GM12891 (cell line): ENCODE results near the gene MYCBPAP.

Source experiments
- DNase-seq: peaks from one replicate; pipeline ENCODE4 v3.0.0; 2011; ENCODE audit warnings: low spot score; ENCODE audit not compliant: insufficient read length
- FAIRE-seq: peaks from 2 replicates; lab custom pipeline; 2011; peaks lifted over from hg19 to GRCh38; lab: Jason Lieb, UNC
- PAX5 ChIP-seq: IDR thresholded peaks from 2 replicates; pipeline ENCODE4 v1.6.1; 2011; ENCODE audit warnings: low read length, moderate library complexity, mild to moderate bottlenecking; ENCODE audit not compliant: insufficient read depth, severe bottlenecking
- POLR2A ChIP-seq: IDR thresholded peaks from 2 replicates; pipeline ENCODE4 v1.6.1; 2011; ENCODE audit warnings: low read depth, low read length, control low read depth
- POLR2AphosphoS5 ChIP-seq: IDR thresholded peaks from 2 replicates; pipeline ENCODE4 v1.6.1; 2011; ENCODE audit warnings: low read depth, low read length, control low read depth
- POU2F2 ChIP-seq: IDR thresholded peaks from 2 replicates; pipeline ENCODE4 v1.6.1; 2011; ENCODE audit warnings: low read depth, mild to moderate bottlenecking, control low read depth, low read length, moderate library complexity
- SPI1 ChIP-seq: IDR thresholded peaks from 2 replicates; pipeline ENCODE4 v1.6.1; 2011; ENCODE audit warnings: low read depth, low read length, control low read depth
- TAF1 ChIP-seq: IDR thresholded peaks from 2 replicates; pipeline ENCODE4 v1.6.1; 2011; ENCODE audit warnings: low read depth, low read length, control low read depth

Gene MYCBPAP

DNA sequence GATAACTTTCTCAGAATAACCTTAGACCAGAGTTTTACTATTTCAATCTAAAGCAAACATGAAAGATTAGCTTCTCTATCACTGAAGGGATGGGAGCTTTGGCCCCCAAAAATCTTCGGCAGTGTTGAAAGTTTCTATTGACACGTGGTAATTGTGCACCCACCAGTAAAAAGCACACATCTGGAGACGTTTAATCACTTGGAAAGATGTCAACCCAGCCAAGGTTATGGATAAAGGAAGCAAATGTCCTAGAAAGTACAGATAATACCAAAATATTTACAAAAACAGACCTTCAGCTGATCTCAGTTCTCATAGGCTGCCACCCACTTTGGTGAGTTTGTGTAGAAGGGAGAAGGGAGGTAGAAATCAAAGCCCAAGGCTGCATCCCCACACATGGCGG is 5.3 kb downstream of the MYCBPAP start:
- DNase-seq (no peak), FAIRE-seq (no peak)
- no peak for TF ChIP-seq POU2F2

DNA sequence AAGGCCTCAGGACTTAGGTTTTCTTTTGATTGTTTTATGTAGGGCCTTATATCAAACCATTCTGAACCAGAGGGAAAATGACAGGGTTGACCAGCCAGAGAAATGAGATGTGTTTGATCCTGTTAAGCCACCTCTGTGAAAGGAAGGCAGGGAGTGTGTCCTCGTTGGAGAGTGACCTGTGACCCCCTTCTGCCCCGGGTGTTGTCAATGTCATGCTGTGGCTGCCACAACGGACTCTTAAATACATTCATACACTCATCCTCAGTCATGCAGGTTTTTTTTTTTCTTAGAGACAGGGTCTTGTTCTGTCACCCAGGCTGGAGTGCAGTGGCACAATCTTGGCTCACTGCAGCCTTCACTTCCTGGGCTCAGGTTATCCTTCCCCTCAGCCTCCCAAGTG is 6.1 kb downstream of the MYCBPAP start:
- FAIRE-seq (no peak), DNase-seq (no peak)
- TF ChIP-seq PAX5 = no peak
- TF ChIP-seq SPI1 = no peak
- TF ChIP-seq POLR2A = no peak
- no peak for TF ChIP-seq POLR2AphosphoS5
- no peak for TF ChIP-seq TAF1
- no peak for TF ChIP-seq POU2F2

DNA sequence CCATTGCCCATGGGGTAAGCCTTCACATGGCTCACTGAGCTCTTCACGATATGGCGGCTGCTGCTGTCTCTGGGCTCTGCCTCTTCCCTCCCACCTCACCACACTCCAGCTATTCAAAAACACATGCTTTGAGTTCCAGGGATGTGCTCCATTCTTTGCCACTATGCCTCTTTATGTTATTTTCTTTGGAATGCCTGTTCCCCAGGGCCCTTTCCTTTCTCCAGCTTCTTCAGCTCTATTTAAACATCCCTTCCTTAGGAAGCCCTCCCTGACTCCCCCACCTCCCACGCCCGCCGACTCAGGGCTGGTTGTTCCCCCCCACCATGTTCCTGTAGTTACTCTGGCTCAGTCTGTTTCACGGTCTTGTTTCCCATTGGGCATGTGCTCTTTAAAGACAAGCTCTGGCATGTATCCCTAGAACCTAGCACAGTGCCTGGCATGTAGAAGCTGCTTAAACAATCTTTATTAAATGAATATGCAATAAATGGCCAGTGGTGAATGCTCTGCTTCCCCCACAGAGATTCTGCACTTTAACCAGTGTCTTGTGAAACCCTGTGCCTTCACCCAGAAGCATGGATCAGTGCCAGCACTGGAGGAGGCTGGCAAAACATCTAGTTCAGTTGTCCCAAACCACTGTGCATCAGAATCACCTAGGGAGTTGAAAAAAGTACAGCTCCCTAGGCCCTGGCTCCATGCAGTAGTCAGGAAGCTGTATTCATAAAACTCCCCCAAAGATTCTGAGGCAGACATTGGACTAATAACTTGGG is 6.9 kb downstream of the MYCBPAP start:
- FAIRE-seq = no peak
- no peak for DNase-seq
- TF ChIP-seq POLR2AphosphoS5 (no peak), SPI1 (no peak), POU2F2 (no peak), PAX5 (no peak), POLR2A (no peak), TAF1 (no peak)

DNA sequence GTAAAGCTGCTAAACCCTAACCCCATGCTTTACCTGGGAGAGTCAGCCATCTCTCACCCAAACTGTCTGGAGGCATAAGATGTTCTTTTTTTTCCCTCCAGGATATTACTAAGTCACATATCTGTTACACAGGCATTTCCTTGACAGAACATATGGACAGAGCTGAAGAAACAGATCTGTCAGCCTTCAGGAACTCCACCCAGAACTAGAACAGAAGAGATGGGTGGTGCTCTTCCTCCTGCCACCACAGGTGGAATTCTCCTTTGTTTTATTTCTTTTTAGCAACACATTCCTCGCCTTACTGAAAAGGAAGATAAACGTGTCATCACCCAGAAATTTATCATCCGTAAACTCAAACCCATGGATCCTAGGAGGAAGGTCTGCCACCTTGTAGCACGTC is 8.8 kb downstream of the MYCBPAP start:
- FAIRE-seq (no peak), DNase-seq (no peak)
- TF ChIP-seq POLR2A = no peak
- TF ChIP-seq POLR2AphosphoS5 = no peak
- no peak for TF ChIP-seq TAF1
- TF ChIP-seq SPI1 = no peak
- no peak for TF ChIP-seq POU2F2
- TF ChIP-seq PAX5 = no peak

DNA sequence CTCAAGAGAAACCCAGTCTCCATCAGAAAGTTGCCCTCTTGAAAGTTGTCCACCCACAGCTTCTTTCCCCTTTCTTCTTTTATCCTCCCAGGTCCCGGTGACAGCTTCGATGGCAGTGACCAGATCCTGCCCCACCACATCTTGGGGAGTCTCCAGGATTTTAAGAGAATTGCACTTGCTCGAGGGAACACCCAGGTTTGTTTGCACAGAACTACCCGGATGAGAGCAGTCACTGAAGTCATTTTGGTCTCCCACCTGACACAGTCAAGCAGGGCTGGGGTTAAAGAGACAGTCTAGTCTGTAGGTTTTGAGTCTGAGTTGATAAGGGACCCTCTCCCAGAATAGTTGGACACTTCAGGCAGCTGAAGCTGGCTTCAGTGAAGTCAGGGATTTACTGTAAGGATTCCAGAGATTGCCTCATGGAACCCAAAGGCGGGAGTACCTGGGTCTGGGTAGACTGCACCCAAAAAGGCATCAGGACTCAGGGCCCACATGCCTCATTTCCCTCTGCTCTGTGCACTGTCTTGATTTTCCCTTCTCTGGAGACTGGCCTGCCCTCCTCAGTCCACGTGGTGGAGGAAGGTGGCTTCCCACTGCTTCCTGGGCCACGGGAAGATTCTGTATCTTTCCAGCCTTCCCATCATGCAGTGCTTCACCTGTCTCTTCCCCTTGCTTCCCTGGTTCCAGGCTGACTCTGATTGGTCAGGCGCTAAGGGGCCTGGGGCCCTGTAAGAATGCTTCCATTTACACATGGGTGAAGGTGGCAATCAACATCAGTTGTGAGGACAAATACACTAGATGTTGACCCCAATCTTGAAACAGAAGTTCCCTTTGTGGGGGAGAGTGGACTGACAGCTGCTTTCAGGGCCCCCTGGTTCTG is 9.5 kb downstream of the MYCBPAP start:
- TF ChIP-seq POLR2A = no peak
- TF ChIP-seq TAF1 = no peak
- TF ChIP-seq POLR2AphosphoS5 = no peak
- no peak for TF ChIP-seq SPI1
- no peak for TF ChIP-seq PAX5
- no peak for TF ChIP-seq POU2F2
- no peak for DNase-seq
- no peak for FAIRE-seq

DNA sequence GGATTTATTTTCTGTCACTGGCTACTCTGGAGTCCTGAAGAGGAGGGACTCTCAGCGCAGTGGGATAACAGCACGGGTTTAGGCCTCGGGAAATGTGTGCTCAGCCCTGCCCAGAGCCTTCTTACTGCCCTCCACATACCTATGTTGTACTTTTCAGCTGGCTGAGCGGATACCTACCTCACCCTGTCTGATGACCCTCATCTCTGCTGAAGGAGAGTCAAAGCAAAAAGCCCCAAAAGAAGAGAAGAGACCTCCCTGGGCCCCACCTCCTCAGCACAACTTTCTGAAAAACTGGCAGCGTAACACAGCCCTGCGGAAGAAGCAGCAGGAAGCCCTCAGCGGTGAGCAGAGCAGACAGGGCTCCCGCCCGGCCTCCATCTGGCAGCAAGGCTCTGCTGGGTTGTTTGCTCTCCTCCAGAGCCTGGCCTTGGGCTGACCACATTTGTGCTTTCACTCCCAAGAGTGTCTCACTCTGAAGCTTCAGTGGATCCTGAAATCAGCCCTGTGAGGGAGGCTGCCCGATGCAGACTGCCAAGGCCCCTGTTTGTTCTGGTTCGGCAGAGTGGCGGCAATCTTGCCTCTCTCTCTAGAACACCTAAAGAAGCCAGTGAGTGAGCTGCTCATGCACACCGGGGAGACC is 10.3 kb downstream of the MYCBPAP start:
- DNase-seq = no peak
- no peak for FAIRE-seq
- TF ChIP-seq PAX5 = no peak
- no peak for TF ChIP-seq POU2F2
- no peak for TF ChIP-seq POLR2A
- TF ChIP-seq POLR2AphosphoS5 = no peak
- TF ChIP-seq SPI1 = no peak
- no peak for TF ChIP-seq TAF1

DNA sequence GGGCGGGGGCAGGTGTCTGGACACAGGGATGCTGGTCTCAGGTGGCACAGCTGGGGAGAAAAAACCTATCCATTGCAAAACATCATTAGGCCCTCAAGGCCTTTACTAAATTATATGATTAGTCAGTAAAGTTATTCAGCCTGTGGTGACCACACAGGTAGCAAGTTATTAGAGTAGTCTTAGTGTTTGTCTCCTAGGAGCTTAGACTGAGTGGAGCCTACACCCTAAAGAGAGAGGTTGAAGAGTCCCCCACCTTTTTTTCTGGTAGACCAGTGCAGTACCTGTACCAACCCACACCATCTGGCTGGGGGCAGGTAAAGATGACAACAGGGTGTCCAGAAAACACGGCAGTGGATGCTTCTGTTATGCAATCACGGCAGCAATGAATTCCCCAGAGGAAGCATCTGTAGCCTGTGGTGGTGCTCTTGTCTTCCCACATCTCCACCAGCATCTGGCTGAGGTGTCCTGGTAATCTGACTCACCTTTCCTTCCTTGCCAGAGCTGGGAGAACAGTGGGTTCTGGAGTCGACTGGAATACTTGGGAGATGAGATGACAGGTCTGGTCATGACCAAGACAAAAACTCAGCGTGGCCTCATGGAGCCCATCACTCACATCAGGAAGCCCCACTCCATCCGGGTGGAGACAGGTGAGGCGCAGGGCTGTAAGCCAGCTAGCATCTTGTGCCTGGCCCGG is 11.0 kb downstream of the MYCBPAP start:
- TF ChIP-seq POLR2A = no peak
- TF ChIP-seq TAF1 = no peak
- no peak for TF ChIP-seq SPI1
- no peak for TF ChIP-seq POLR2AphosphoS5
- TF ChIP-seq POU2F2 = no peak
- TF ChIP-seq PAX5 = no peak
- DNase-seq (no peak), FAIRE-seq (no peak)

DNA sequence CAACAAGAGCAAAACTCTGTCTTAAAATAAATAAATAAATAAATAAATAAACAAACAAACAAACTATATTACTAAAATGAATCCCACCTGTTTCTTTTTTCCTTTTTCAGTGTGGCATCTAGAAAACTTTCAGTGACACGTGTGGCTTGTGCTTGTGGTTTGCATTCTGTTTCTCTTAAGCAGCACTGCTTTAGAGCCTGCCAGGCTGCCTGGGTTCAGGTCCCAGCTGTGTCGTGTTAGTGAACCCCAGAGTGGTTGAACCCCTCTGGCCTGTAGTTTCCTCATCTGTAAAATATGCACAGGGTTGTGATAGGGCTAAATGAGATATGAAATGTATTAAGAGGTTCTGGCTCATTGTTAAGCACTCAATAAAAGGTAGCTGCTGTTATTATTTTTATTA is 12.2 kb downstream of the MYCBPAP start:
- DNase-seq (no peak), FAIRE-seq (no peak)
- no peak for TF ChIP-seq TAF1
- no peak for TF ChIP-seq SPI1
- no peak for TF ChIP-seq POU2F2
- TF ChIP-seq POLR2A = no peak
- TF ChIP-seq PAX5 = no peak
- no peak for TF ChIP-seq POLR2AphosphoS5

DNA sequence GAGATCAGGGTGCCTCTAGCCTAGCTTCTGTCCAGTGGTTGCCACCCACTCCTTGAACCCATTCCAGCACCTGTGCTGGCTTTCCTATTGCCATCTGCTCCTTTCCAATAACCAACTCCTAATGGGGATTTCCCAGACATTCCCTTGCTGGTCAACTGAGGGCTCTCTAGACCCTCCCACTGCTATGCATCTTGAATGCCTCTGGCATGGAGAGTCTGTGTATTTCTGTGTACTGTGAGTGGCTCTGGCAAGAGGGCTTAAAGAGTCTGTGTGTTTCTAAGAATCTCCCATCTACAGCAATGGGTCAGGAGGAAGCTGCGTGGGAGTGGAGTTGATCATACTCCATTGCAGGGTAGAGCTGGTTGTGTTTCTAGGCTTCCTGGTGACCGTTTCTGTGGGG is 13.3 kb downstream of the MYCBPAP start:
- no peak for FAIRE-seq
- DNase-seq = no peak
- no peak for TF ChIP-seq PAX5
- TF ChIP-seq POLR2A = no peak
- TF ChIP-seq SPI1 = no peak
- no peak for TF ChIP-seq POLR2AphosphoS5
- TF ChIP-seq TAF1 = no peak
- no peak for TF ChIP-seq POU2F2
